DND-41 (cell line): ENCODE measurements around the gene FXYD6.

Source experiments
- ATAC-seq: fragments of 200-7000 bp; cut with Tn5 transposase; 3 replicates; pipeline ENCODE4 v1.9.1; 2021; ENCODE audit warnings: low read depth; ENCODE audit not compliant: insufficient read depth
- DNase-seq: peaks from one replicate; pipeline ENCODE4 v3.0.0-alpha.2; 2020
- H2AFZ ChIP-seq: 2 replicates; pipeline ENCODE4 v1.6.0; 2012; ENCODE audit warnings: low read depth, low read length
- H3K27ac ChIP-seq: 2 replicates; pipeline ENCODE4 v1.5.1; 2012; ENCODE audit warnings: low read length, inconsistent platforms
- H3K27me3 ChIP-seq: fragments of 200-600 bp; sonication (generic); 2 replicates; pipeline ENCODE4 v1.6.0; 2012; ENCODE audit warnings: low read length, mild to moderate bottlenecking, inconsistent platforms; ENCODE audit not compliant: insufficient read depth, poor library complexity
- H3K36me3 ChIP-seq: 2 replicates; pipeline ENCODE4 v1.5.1; 2012; ENCODE audit warnings: low read length, inconsistent platforms; ENCODE audit not compliant: insufficient read depth
- H3K4me1 ChIP-seq: 2 replicates; pipeline ENCODE4 v1.5.1; 2012; ENCODE audit warnings: mild to moderate bottlenecking, low read length; ENCODE audit not compliant: insufficient read depth
- H3K4me2 ChIP-seq: 2 replicates; pipeline ENCODE4 v1.6.0; 2012; ENCODE audit warnings: mild to moderate bottlenecking, moderate library complexity, low read length, inconsistent platforms; ENCODE audit not compliant: insufficient read depth
- H3K4me3 ChIP-seq, 2 experiments: fragments of 200-600 bp in 1 of 2; shearing (Covaris generic) in 1 of 2; 2 replicates each; pipeline ENCODE4 v1.5.1; 2012 to 2016; ENCODE audit warnings: inconsistent platforms in 2 of 2, low read length in 2 of 2, mild to moderate bottlenecking in 2 of 2, low read depth in 1 of 2, moderate library complexity in 1 of 2
- H3K79me2 ChIP-seq: 2 replicates; pipeline ENCODE4 v1.6.0; 2012; ENCODE audit warnings: low read length, inconsistent platforms; ENCODE audit not compliant: insufficient read depth
- H3K9ac ChIP-seq: 2 replicates; pipeline ENCODE4 v1.6.0; 2012; ENCODE audit warnings: low read depth, mild to moderate bottlenecking, inconsistent platforms, low read length, moderate library complexity
- H3K9me3 ChIP-seq: 2 replicates; pipeline ENCODE4 v1.5.1; 2012; ENCODE audit warnings: low read length, moderate library complexity, mild to moderate bottlenecking, inconsistent platforms; ENCODE audit not compliant: insufficient read depth, severe bottlenecking
- H4K20me1 ChIP-seq: 2 replicates; pipeline ENCODE4 v1.6.0; 2012; ENCODE audit warnings: low read length; ENCODE audit not compliant: insufficient read depth
- CTCF ChIP-seq: IDR thresholded peaks from 2 replicates; pipeline ENCODE4 v1.5.1; 2012; ENCODE audit warnings: borderline replicate concordance, low read length, moderate library complexity, mild to moderate bottlenecking; ENCODE audit not compliant: poor library complexity, severe bottlenecking; ENCODE audit errors: extremely low read depth
- EZH2 ChIP-seq: IDR thresholded peaks from 3 replicates; pipeline ENCODE4 v1.6.1; 2012; ENCODE audit warnings: borderline replicate concordance, low read depth, mild to moderate bottlenecking, moderate library complexity, low read length, inconsistent platforms; ENCODE audit not compliant: severe bottlenecking

FXYD6 gene

DNA sequence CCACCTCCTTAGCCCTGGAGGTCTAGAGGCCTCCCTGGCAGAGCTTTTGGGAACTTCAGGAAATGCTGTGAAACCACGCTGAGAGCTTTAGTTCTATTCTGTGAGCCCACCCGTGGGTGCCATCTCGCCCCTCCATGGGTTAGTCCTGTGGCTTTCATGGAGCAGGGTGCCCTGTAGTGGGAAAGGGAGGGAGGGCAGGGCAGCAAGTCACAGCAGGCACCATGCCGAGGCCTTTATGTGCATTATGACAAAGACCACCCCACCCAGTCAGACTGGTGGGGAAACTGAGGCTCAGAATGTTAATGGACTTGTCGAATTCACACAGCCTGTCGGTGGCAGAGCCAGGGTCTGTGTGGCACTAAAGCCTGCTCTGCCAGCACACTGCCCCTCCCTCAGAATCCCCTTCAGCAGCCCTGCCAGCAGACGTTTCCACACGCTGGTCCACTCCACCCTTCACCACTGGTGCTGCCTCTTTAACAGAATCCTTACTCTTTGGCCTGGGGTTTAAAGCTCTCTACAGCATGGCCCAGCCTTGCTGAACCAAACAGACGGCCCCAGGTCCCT, 39.3 kb upstream of the FXYD6 start:
- no peaks in the 10 kb centered on the region for H3K79me2 ChIP-seq
- H4K20me1 ChIP-seq = no peaks in the 10 kb centered on the region
- H3K9me3 ChIP-seq = no peaks in the 10 kb centered on the region
- H3K27ac ChIP-seq = peak overlapping the region; percentile 62
- H2AFZ ChIP-seq = no peak overlapping the region
- no peak overlapping the region for H3K4me2 ChIP-seq
- no peak overlapping the region for H3K4me3 ChIP-seq
- H3K27me3 ChIP-seq = no peaks in the 10 kb centered on the region
- DNase-seq (no peak), ATAC-seq (no peak)
- TF ChIP-seq CTCF = no peak
- H3K4me1 ChIP-seq = peaks cover 36% of the 10 kb centered on the region
- no peaks in the 10 kb centered on the region for H3K36me3 ChIP-seq
- no peak overlapping the region for H3K9ac ChIP-seq

DNA sequence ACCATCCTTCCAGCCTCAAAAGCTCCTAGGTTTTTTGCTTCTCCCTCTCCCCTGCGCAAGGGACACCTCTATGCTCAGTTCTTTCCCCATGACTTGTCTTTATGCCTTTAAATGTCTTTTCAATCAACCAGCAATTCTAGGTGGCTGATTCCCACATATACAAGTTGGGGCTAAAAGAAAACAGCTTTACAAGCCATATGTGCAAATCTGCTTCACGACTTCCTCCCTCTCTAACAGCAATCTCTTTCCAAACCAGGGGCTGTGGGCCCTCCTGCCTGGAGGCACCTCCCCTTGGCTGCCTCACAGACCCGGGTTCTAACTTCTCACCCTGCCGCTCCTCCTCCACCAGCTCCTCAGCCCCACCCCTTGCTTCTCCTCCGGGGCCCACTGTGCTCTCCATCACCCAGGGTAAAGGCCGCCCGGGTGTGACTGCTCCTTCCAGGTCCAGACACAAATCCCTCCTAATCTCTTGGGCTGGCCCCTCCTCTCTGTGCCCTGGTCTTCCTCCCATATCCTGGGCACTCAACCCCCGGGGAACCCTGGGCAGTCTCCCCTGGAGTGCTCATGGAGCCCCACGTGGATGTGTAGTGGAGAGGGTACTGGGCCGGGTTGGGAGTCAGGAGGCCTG, 38.6 kb upstream of the FXYD6 start:
- H4K20me1 ChIP-seq = no peaks in the 10 kb centered on the region
- H3K27me3 ChIP-seq = no peaks in the 10 kb centered on the region
- H3K4me2 ChIP-seq = no peak overlapping the region; the same call in 1 of the 2 replicates
- H2AFZ ChIP-seq = peak overlapping the region; percentile 2; the same call in 1 of the 2 replicates
- peak; percentile 67 for DNase-seq
- no peak overlapping the region for H3K4me3 ChIP-seq
- TF ChIP-seq CTCF = no peak
- TF ChIP-seq EZH2 = no peak
- no peaks in the 10 kb centered on the region for H3K79me2 ChIP-seq
- H3K4me1 ChIP-seq = peaks cover 42% of the 10 kb centered on the region
- peak; percentile 75 for ATAC-seq
- H3K36me3 ChIP-seq = no peaks in the 10 kb centered on the region
- peak overlapping the region; percentile 62 for H3K27ac ChIP-seq
- H3K9ac ChIP-seq = peak overlapping the region; percentile 23
- no peaks in the 10 kb centered on the region for H3K9me3 ChIP-seq

DNA sequence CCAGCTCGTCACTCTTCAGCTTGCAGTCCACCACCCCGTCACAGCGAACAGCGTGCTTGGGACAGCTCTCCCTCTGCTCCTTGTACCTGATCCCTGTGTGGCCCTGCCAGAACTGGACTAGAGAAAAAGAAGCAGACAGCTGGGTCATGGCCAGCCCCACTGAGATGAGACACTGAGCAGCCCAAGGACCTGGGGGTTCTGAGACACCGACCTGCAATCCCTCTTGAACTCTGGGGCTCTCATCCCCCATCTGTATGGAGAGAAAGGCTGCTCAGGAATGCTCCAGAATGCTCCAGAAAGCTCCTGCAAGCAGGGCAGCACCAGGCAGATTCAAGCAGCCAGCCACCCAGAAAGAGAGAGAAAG, 37.9 kb upstream of the FXYD6 start:
- Histone ChIP-seq H3K27me3 (no peaks in the 10 kb centered on the region), H3K27ac (peak overlapping the region; percentile 62), H3K36me3 (no peaks in the 10 kb centered on the region), H3K79me2 (no peaks in the 10 kb centered on the region), H3K9me3 (no peaks in the 10 kb centered on the region), H3K4me1 (peaks cover 49% of the 10 kb centered on the region), H2AFZ (no peak overlapping the region), H3K4me2 (no peak overlapping the region), H4K20me1 (no peaks in the 10 kb centered on the region), H3K4me3 (no peak overlapping the region), H3K9ac (peak overlapping the region; percentile 23; the same call in 1 of the 2 replicates)
- ATAC-seq (no peak), DNase-seq (no peak)
- no peak for TF ChIP-seq EZH2
- TF ChIP-seq CTCF = no peak
